Loucy (cell line): ENCODE results near the gene ALPL.

Experiments used
- H2AFZ ChIP-seq: fragments of 200-600 bp; sonication (generic); 2 replicates; pipeline ENCODE4 v1.6.0; 2016; ENCODE audit warnings: antibody characterized with exemption, mild to moderate bottlenecking, low read length, moderate library complexity
- H3F3A ChIP-seq: fragments of 200-600 bp; 2 replicates; pipeline ENCODE4 v1.6.0; 2016; ENCODE audit warnings: antibody characterized with exemption, low read depth, mild to moderate bottlenecking
- H3K27me3 ChIP-seq: fragments of 200-600 bp; sonication (generic); 2 replicates; pipeline ENCODE4 v1.6.1; 2014; ENCODE audit warnings: low read length, mild to moderate bottlenecking; ENCODE audit not compliant: insufficient read depth, poor library complexity, severe bottlenecking
- H3K36me3 ChIP-seq: fragments of 200-600 bp; sonication (generic); 2 replicates; pipeline ENCODE4 v1.6.1; 2016; ENCODE audit warnings: low read length; ENCODE audit not compliant: insufficient read depth
- H3K4me1 ChIP-seq: fragments of 200-600 bp; sonication (generic); 2 replicates; pipeline ENCODE4 v1.5.1; 2014; ENCODE audit warnings: low read length, mild to moderate bottlenecking; ENCODE audit not compliant: insufficient read depth, poor library complexity, severe bottlenecking
- H3K4me2 ChIP-seq: fragments of 200-600 bp; sonication (generic); 2 replicates; pipeline ENCODE4 v1.6.0; 2014; ENCODE audit warnings: antibody characterized with exemption, low read length, low read depth, mild to moderate bottlenecking; ENCODE audit not compliant: poor library complexity, severe bottlenecking
- H3K4me3 ChIP-seq: fragments of 200-600 bp; sonication (generic); 2 replicates; pipeline ENCODE4 v1.5.1; 2014; ENCODE audit warnings: low read length, mild to moderate bottlenecking, mixed read lengths; ENCODE audit not compliant: poor library complexity, severe bottlenecking
- H3K79me2 ChIP-seq: fragments of 200-600 bp; sonication (generic); 2 replicates; pipeline ENCODE4 v1.6.1; 2014; ENCODE audit warnings: low read length; ENCODE audit not compliant: insufficient read depth
- H3K9ac ChIP-seq: fragments of 200-600 bp; sonication (generic); 2 replicates; pipeline ENCODE4 v1.6.0; 2014; ENCODE audit warnings: mild to moderate bottlenecking, low read depth, low read length, moderate library complexity; ENCODE audit not compliant: poor library complexity, severe bottlenecking
- H3K9me2 ChIP-seq: fragments of 200-600 bp; sonication (generic); replicated peaks from 2 replicates; pipeline ENCODE4 v1.6.1; 2016; ENCODE audit warnings: low read depth, low read length, mixed read lengths
- H3K9me3 ChIP-seq: fragments of 200-600 bp; sonication (generic); 2 replicates; pipeline ENCODE4 v1.6.1; 2014; ENCODE audit warnings: mild to moderate bottlenecking, antibody characterized with exemption, low read length, low read depth; ENCODE audit not compliant: insufficient read depth
- H4K20me1 ChIP-seq: fragments of 200-600 bp; sonication (generic); 2 replicates; pipeline ENCODE4 v1.6.0; 2014; ENCODE audit warnings: antibody characterized with exemption, low read length, mild to moderate bottlenecking; ENCODE audit not compliant: insufficient read depth, poor library complexity, severe bottlenecking
- CTCF ChIP-seq: fragments of 200-600 bp; sonication (generic); conservative IDR thresholded peaks from 2 replicates; pipeline ENCODE4 v1.5.1; 2014; ENCODE audit warnings: mild to moderate bottlenecking, antibody characterized with exemption, low read length
- EZH2phosphoT487 ChIP-seq: fragments of 200-600 bp; IDR thresholded peaks from 2 replicates; pipeline ENCODE4 v1.6.1; 2018; ENCODE audit warnings: antibody characterized with exemption, mild to moderate bottlenecking, moderate library complexity, borderline replicate concordance

ALPL gene

GRCh38 chr1:21562896-21563295 is 53.7 kb downstream of the ALPL start:
- H3F3A ChIP-seq: no peaks in the 10 kb centered on the region
- H3K79me2 ChIP-seq: no peaks in the 10 kb centered on the region
- no peaks in the 10 kb centered on the region for H3K9me2 ChIP-seq
- no peaks in the 10 kb centered on the region for H3K27me3 ChIP-seq
- TF ChIP-seq EZH2phosphoT487 (no peak), CTCF (no peak)
- H3K4me1 ChIP-seq: no peaks in the 10 kb centered on the region
- no peak overlapping the region for H3K4me3 ChIP-seq
- no peaks in the 10 kb centered on the region for H3K36me3 ChIP-seq
- H3K9ac ChIP-seq: no peak overlapping the region
- no peaks in the 10 kb centered on the region for H4K20me1 ChIP-seq
- no peaks in the 10 kb centered on the region for H3K9me3 ChIP-seq
- no peak overlapping the region for H3K4me2 ChIP-seq
- no peak overlapping the region for H2AFZ ChIP-seq

- TF ChIP-seq CTCF (no peak), EZH2phosphoT487 (no peak)
- no peak overlapping the region for H3K9ac ChIP-seq
- no peaks in the 10 kb centered on the region for H3K4me1 ChIP-seq
- H3K79me2 ChIP-seq: no peaks in the 10 kb centered on the region
- no peaks in the 10 kb centered on the region for H3K9me3 ChIP-seq
- no peak overlapping the region for H3K4me2 ChIP-seq
- H3K9me2 ChIP-seq: no peaks in the 10 kb centered on the region
- no peaks in the 10 kb centered on the region for H3K36me3 ChIP-seq
- H2AFZ ChIP-seq: no peak overlapping the region
- H4K20me1 ChIP-seq: no peaks in the 10 kb centered on the region
- H3K27me3 ChIP-seq: no peaks in the 10 kb centered on the region
- H3F3A ChIP-seq: no peaks in the 10 kb centered on the region
- no peak overlapping the region for H3K4me3 ChIP-seq
Observed at GRCh38 chr1:21563971-21564370, 54.7 kb downstream of the ALPL start.

GRCh38 chr1:21564521-21565095 is 55.4 kb downstream of the ALPL start:
- no peaks in the 10 kb centered on the region for H3K79me2 ChIP-seq
- no peaks in the 10 kb centered on the region for H3K4me1 ChIP-seq
- H3K9me2 ChIP-seq: no peaks in the 10 kb centered on the region
- no peak overlapping the region for H3K4me2 ChIP-seq
- H2AFZ ChIP-seq: no peak overlapping the region
- no peaks in the 10 kb centered on the region for H3F3A ChIP-seq
- no peak for TF ChIP-seq EZH2phosphoT487
- TF ChIP-seq CTCF: no peak
- H3K9me3 ChIP-seq: no peaks in the 10 kb centered on the region
- H3K27me3 ChIP-seq: no peaks in the 10 kb centered on the region
- no peaks in the 10 kb centered on the region for H3K36me3 ChIP-seq
- H3K9ac ChIP-seq: no peak overlapping the region
- H4K20me1 ChIP-seq: no peaks in the 10 kb centered on the region
- no peak overlapping the region for H3K4me3 ChIP-seq
